Prostate gland (tissue), 2 donors: Measurements from ENCODE around the gene PRKD2. TPM values are rescaled to one million over a fixed set of nuclear protein-coding genes. Genes with fewer than 3 reads are reported as not detected.

ENCODE experiments used
- DNase-seq: peaks from one replicate; pipeline ENCODE4 v3.0.0-alpha.2; 2019; ENCODE audit warnings: low spot score
- H3K27ac ChIP-seq, 2 donors: fragments of 200-600 bp; sonication (generic); 2 replicates each; pipeline ENCODE4 v1.5.1; 2017 to 2019
- H3K27me3 ChIP-seq: fragments of 200-600 bp; sonication (generic); replicated peaks from 2 replicates; pipeline ENCODE4 v1.5.1; 2019; ENCODE audit not compliant: insufficient read depth
- H3K36me3 ChIP-seq, 2 donors: fragments of 200-600 bp; sonication (generic); 1 replicate in 1 of 2; 2 replicates in 1 of 2; pipeline versions ENCODE4 v1.5.1 to v1.8.1; 2017 to 2019
- H3K4me1 ChIP-seq: fragments of 200-600 bp; sonication (generic); replicated peaks from 2 replicates; pipeline ENCODE4 v1.5.1; 2019
- H3K4me3 ChIP-seq, 2 donors: fragments of 200-600 bp; sonication (generic); 2 replicates each; pipeline ENCODE4 v1.5.1; 2017 to 2019
- H3K9me3 ChIP-seq: fragments of 200-600 bp; sonication (generic); 2 replicates; pipeline ENCODE4 v1.5.1; 2017
- CTCF ChIP-seq, 4 experiments: fragments of 200-600 bp in 2 of 4; fragments of 450-650 bp in 2 of 4; sonication (generic) in 2 of 4; IDR thresholded peaks; 1 replicate in 3 of 4; 2 replicates in 1 of 4; pipeline ENCODE4 v1.5.1; 2016 to 2019; ENCODE audit warnings: antibody characterized with exemption in 4 of 4, mild to moderate bottlenecking in 2 of 4, moderate library complexity in 2 of 4
- POLR2A ChIP-seq: fragments of 450-650 bp; IDR thresholded peaks from one replicate; pipeline ENCODE4 v1.6.1; 2016; ENCODE audit warnings: antibody characterized with exemption, mild to moderate bottlenecking
- POLR2AphosphoS5 ChIP-seq: sonication (generic); formaldehyde crosslinking; IDR thresholded peaks from one replicate; pipeline ENCODE4 v1.6.1; 2017; ENCODE audit warnings: antibody characterized with exemption
- WGBS: methylation state at CpG from one replicate; pipeline ENCODE4 v1.1.5; 2018; 5-methylcytosine and 5-hydroxymethylcytosine counted together
- intact Hi-C: fragments of 100-400 bp; cut with DNase I; formaldehyde crosslinking; loops from one replicate; pipeline ENCODE4 v1.14.2; 2022
- total RNA-seq, 2 donors: library from RNA; depleted of rRNA; stranded (reverse); fragments of >200 nt; gene quantifications; one replicate each; pipeline ENCODE4 v1.1.0, GENCODE V29; 2016

PRKD2 gene
- total RNA-seq, 2 donors from 2014 or later = 38.9 to 41.8 TPM

DNA sequence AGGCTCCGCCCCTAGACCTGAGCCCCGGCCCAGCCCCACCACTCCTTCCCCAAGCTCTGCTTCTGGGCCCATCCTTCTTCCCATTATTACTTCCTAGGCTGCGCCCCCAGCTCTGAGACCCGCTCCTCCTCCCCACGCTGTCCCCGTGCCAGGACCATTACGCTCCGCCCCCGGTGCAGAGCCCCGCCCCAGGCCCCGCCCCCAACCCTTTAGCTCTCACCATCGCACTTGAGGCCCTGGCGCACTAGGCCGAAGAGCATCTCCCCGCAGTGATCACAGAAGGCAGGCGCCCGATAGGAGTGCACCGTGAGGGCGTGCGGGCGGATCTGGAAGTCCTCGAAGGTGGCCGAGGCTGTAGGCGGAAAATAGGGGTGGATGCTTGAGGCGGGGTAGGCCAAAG is 6.2 kb downstream of the PRKD2 start:
- Histone ChIP-seq H3K9me3 (no peaks in the 10 kb centered on the region), H3K27me3 (no peaks in the 10 kb centered on the region), H3K4me1 (no peaks in the 10 kb centered on the region), H3K27ac (no peak overlapping the region), H3K36me3 (peaks cover 0 to 6% of the 10 kb centered on the region in 2 donors), H3K4me3 (no peak overlapping the region)
- no peak for TF ChIP-seq CTCF (IDR thresholded peaks at IDR 0.05)
- TF ChIP-seq POLR2A = no peak
- no peak for TF ChIP-seq POLR2AphosphoS5
- DNase-seq = no peak
- intact Hi-C loops = loop anchor here (5.0 kb wide), 1 partner anchor 37 kb away; the partner anchor contains the start of genes FKRP and STRN4
- 86% methylated on average over 25 of the region's 25 CpGs for WGBS

DNA sequence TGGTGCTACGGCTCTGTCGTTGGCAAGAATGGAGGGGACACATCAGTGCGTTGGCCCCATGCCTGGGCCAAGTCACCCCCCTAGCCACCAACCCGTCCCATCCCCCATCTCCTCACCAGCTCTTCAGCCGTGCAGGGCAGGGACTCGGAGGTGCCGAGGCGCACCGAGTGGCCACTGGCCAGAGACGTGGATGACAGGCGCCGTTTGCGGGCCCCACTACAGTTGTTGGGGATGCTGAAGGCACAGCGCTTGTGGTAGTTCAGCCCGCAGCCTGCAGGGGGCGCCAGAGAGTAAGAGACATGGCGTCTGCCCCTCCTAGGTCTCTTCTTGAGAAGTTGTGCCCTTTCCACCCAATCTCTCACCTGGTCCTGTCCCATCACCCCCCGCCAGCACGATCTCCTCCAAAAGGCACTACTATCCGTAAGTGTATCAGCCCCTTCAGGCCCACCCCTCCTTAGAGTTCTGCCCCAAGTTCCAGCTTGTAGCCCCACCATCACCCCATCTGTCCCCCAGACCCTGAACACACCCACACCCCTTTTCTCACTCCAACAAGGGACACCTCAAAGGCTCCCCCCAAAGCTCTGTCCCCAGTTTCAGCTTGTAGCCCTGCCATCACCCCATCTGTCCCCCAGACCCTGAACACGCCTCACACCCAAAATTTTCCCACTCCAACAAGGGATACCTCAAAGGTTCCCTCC is 12.4 kb downstream of the PRKD2 start:
- Histone ChIP-seq H3K36me3 (peaks cover 8 to 23% of the 10 kb centered on the region in 2 donors), H3K9me3 (no peaks in the 10 kb centered on the region), H3K27ac (no peak overlapping the region), H3K4me1 (no peaks in the 10 kb centered on the region), H3K27me3 (no peaks in the 10 kb centered on the region), H3K4me3 (no peak overlapping the region)
- WGBS = 42% methylated on average over 21 of the region's 21 CpGs
- peak; percentile 42 for DNase-seq
- intact Hi-C loops = loop anchor here (1.0 kb wide), 1 partner anchor 24 kb away; no protein-coding TSS in a partner anchor
- TF ChIP-seq CTCF (IDR thresholded peaks at IDR 0.05) = peak; percentile 80 to 94 (median 92)
- TF ChIP-seq POLR2A = no peak
- no peak for TF ChIP-seq POLR2AphosphoS5

DNA sequence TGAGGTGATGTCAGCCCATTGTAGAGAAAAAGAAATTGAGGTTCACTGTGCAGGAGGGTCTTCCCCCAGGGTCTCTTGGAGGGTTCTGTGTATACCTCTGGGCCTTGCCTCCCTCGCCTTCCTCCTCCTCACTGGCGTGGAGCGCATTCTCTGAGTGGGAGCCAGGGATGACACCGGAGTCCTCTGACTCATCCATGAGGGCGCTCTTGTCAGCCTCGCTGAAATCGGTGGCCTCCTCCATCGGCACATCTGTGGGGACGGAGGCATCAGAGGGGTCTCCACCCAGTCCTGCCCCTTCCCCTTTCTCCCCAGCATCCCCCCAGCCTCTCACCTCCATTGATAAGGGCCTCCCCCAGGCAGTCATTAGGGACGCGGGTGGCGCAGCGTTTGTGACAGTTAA is 16.2 kb downstream of the PRKD2 start:
- no peak overlapping the region for H3K4me3 ChIP-seq
- no peak for DNase-seq
- H3K36me3 ChIP-seq = peaks cover 12 to 29% of the 10 kb centered on the region in 2 donors
- no peaks in the 10 kb centered on the region for H3K9me3 ChIP-seq
- H3K27me3 ChIP-seq = no peaks in the 10 kb centered on the region
- no peak for TF ChIP-seq CTCF (IDR thresholded peaks at IDR 0.05)
- intact Hi-C loops = no loop called here
- no peak overlapping the region for H3K27ac ChIP-seq
- WGBS = 87% methylated on average over 13 of the region's 13 CpGs
- no peaks in the 10 kb centered on the region for H3K4me1 ChIP-seq

- H3K9me3 ChIP-seq = no peaks in the 10 kb centered on the region
- no peaks in the 10 kb centered on the region for H3K27me3 ChIP-seq
- no peak for DNase-seq
- H3K4me1 ChIP-seq = no peaks in the 10 kb centered on the region
- H3K36me3 ChIP-seq = peaks cover 17 to 40% of the 10 kb centered on the region in 2 donors
- 97% methylated on average over 11 of the region's 11 CpGs for WGBS
- no peak for TF ChIP-seq POLR2A
- no peak for TF ChIP-seq CTCF (IDR thresholded peaks at IDR 0.05)
- TF ChIP-seq POLR2AphosphoS5 = no peak
- H3K4me3 ChIP-seq = no peak overlapping the region
- H3K27ac ChIP-seq = no peak overlapping the region
- intact Hi-C loops = no loop called here
Measured at GRCh38 chr19:46698395-46699321, 18.3 kb downstream of the PRKD2 start.
